Calu3 (cell line): ENCODE data around the gene SLC24A1. TPM values are rescaled to one million over a fixed set of nuclear protein-coding genes. Genes with fewer than 3 reads are reported as not detected.

ENCODE experiments used
- BruUV-seq: library from RNA; stranded (reverse); fragments of 400-500 nt; replicated peaks from 2 replicates; lab custom pipeline; 2021; lab: Mats Ljungman, UMichigan
- CTCF ChIA-PET: fragments of 300-600 bp; sonication (Branson Sonifier 250); formaldehyde crosslinking; loops from one replicate; lab custom pipeline; 2022; ENCODE audit warnings: antibody characterized with exemption; lab: Charles Lee
- DNase-seq: peaks from one replicate; pipeline ENCODE4 v3.0.0; 2022
- H3K27ac Mint-ChIP-seq: one replicate; pipeline ENCODE4 v1.8.0; 2022; ENCODE audit warnings: mixed read lengths; ENCODE audit not compliant: unreplicated experiment
- H3K27me3 Mint-ChIP-seq: one replicate; pipeline ENCODE4 v1.8.0; 2022; ENCODE audit warnings: mixed read lengths; ENCODE audit not compliant: unreplicated experiment
- H3K36me3 Mint-ChIP-seq: one replicate; pipeline ENCODE4 v1.8.0; 2022; ENCODE audit warnings: mild to moderate bottlenecking, moderate library complexity, mixed read lengths; ENCODE audit not compliant: insufficient read depth, unreplicated experiment
- H3K4me1 Mint-ChIP-seq: one replicate; pipeline ENCODE4 v1.8.0; 2022; ENCODE audit warnings: mild to moderate bottlenecking, low read depth, mixed read lengths; ENCODE audit not compliant: unreplicated experiment
- H3K4me3 Mint-ChIP-seq: one replicate; pipeline ENCODE4 v1.8.0; 2022; ENCODE audit warnings: mild to moderate bottlenecking, low read depth, moderate library complexity, mixed read lengths; ENCODE audit not compliant: unreplicated experiment
- H3K9me3 Mint-ChIP-seq: one replicate; pipeline ENCODE4 v1.8.0; 2022; ENCODE audit warnings: low read depth, mixed read lengths; ENCODE audit not compliant: unreplicated experiment
- intact Hi-C: fragments of 100-400 bp; cut with micrococcal nuclease; formaldehyde crosslinking; loops from one replicate; pipeline ENCODE4 v1.10.0; 2022; ENCODE audit not compliant: unreplicated experiment
- total RNA-seq: library from RNA; stranded (reverse); gene quantifications from 2 replicates; pipeline ENCODE4 v1.2.3, GENCODE V29; 2022
- TF ChIP-seq, protein P1 (sequence below): fragments of 200-600 bp; IDR thresholded peaks from one replicate; pipeline ENCODE4 v1.8.0; 2022; ENCODE audit warnings: antibody characterized with exemption; ENCODE audit not compliant: unreplicated experiment

SLC24A1 gene
- total RNA-seq, 1 experiment from 2014 or later = 9.0 TPM

DNA sequence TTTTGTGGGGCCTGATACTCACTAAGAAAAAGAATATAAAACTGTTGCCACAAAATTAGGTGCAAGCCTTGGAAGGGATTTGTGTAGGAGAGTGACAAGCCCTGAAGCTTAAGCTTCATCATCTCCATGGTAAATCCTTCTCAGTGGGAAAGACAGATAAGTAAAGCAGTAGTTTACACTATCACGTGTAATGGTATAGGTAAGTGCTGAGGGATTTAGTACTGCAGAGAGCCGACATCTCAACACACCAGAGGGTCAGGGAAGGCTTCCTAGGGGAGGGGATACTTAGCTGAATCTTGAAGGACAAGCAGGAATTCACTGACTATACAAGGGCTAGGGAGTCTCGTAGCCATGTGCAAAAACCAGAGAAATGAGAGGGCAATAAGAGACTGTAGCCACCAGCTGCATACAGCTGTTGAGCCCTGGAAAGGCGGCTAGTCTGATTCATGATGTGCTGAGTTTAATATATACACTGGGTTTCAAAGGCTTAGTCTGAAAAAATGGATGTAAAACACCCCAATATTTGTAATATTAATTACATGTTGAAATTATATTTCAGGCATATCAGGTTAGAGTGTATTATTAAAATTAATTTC lies 11.1 kb downstream of the SLC24A1 start:
- intact Hi-C loops = loop anchor here (1.0 kb wide), 1 partner anchor 20 kb away; no protein-coding TSS in a partner anchor
- Mint-ChIP-seq H3K4me1 (no peaks in the 10 kb centered on the region), H3K9me3 (no peaks in the 10 kb centered on the region), H3K36me3 (no peaks in the 10 kb centered on the region), H3K27ac (no peak overlapping the region), H3K27me3 (no peaks in the 10 kb centered on the region), H3K4me3 (no peak overlapping the region)
- no TSS peak for BruUV-seq
- DNase-seq = no peak
- TF ChIP-seq, protein P1, sequence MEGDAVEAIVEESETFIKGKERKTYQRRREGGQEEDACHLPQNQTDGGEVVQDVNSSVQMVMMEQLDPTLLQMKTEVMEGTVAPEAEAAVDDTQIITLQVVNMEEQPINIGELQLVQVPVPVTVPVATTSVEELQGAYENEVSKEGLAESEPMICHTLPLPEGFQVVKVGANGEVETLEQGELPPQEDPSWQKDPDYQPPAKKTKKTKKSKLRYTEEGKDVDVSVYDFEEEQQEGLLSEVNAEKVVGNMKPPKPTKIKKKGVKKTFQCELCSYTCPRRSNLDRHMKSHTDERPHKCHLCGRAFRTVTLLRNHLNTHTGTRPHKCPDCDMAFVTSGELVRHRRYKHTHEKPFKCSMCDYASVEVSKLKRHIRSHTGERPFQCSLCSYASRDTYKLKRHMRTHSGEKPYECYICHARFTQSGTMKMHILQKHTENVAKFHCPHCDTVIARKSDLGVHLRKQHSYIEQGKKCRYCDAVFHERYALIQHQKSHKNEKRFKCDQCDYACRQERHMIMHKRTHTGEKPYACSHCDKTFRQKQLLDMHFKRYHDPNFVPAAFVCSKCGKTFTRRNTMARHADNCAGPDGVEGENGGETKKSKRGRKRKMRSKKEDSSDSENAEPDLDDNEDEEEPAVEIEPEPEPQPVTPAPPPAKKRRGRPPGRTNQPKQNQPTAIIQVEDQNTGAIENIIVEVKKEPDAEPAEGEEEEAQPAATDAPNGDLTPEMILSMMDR = no peak
- CTCF ChIA-PET = no interaction called here

DNA sequence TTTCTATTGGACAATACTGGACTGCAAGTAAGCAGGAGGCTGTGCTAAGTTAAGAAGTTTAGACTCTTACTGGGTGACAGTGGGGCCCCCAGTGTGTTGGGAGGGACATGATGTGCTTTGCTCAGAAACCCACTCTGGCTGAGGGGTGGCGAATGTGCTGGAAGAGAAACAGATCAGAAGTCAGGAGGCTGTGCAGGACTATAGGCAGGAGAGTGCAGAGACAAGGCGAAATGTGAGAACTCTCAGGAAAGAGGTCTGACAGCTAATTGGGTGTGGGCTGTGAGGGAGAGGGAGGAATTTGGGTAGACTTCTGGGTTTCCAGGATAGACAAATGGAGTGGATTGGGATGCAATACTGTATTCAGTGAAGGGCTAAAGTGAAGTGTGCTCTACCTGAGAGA lies 12.0 kb downstream of the SLC24A1 start:
- TF ChIP-seq, protein P1 = no peak
- no peaks in the 10 kb centered on the region for H3K36me3 Mint-ChIP-seq

DNA sequence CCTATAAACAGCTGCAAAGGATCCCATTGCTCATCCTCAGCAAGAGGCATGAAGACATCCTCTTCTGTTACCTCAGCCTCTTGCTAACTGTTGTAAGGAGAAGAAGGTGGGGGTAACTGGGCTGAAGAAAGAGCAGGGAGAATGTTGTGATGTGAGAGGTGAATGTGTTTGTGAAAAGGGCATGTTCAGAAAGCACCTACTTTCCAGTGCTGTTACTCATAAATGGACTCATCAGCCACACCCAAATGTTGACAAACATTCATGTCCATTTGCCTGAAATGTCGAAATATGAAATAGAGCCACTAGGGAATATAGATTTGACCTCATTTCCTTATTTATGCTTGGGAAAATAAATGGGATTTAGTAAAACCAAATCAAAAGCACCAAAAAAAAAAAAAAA lies 12.6 kb downstream of the SLC24A1 start:
- peaks cover 10% of the 10 kb centered on the region for H3K27me3 Mint-ChIP-seq
- H3K4me1 Mint-ChIP-seq = peaks cover 12% of the 10 kb centered on the region
- BruUV-seq = no TSS peak
- no peak overlapping the region for H3K4me3 Mint-ChIP-seq
- intact Hi-C loops = no loop called here
- DNase-seq = no peak
- no peaks in the 10 kb centered on the region for H3K9me3 Mint-ChIP-seq
- H3K36me3 Mint-ChIP-seq = no peaks in the 10 kb centered on the region
- TF ChIP-seq, protein P1 = no peak
- CTCF ChIA-PET = interaction anchor here (0.7 kb wide), 1 partner anchor 195 kb away, joined by 4 read pairs; no protein-coding TSS in a partner anchor
- H3K27ac Mint-ChIP-seq = no peak overlapping the region

More for the DNA sequence above, 12.0 kb downstream of the SLC24A1 start:
- intact Hi-C loops = loop anchor here (1.0 kb wide), 1 partner anchor 20 kb away; no protein-coding TSS in a partner anchor
- Mint-ChIP-seq H3K9me3 (no peaks in the 10 kb centered on the region), H3K27ac (no peak overlapping the region), H3K27me3 (peaks cover 5% of the 10 kb centered on the region), H3K4me1 (peaks cover 6% of the 10 kb centered on the region), H3K4me3 (no peak overlapping the region)
- DNase-seq = no peak
- no TSS peak for BruUV-seq
- CTCF ChIA-PET = no interaction called here

DNA sequence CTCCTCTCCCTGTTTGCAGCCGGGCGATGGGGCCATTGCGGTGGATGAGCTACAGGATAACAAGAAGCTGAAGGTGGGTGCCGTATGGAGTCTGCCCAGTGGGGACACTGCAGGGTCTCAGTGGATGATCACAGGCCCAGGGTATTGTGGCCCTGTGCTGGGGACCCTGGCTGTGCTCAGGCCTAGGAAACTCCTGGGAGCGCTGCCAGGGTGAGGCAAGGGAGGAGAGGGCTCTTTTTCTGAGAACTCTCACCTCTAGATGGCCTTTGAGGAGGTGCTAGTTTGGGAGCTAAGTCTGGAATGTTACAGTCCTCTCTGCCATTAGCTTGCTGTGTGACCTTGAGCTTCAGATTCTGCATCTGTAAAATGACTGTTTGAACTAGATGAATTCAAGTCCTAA lies 16.4 kb downstream of the SLC24A1 start:
- H3K36me3 Mint-ChIP-seq = no peaks in the 10 kb centered on the region
- no TSS peak for BruUV-seq

More for the DNA sequence above, 16.4 kb downstream of the SLC24A1 start:
- CTCF ChIA-PET = interaction anchor here (0.9 to 2.6 kb wide), 2 partner anchors 13 to 229 kb away, joined by 3 to 9 read pairs; no protein-coding TSS in a partner anchor
- H3K4me3 Mint-ChIP-seq = no peak overlapping the region
- DNase-seq = no peak
- no peaks in the 10 kb centered on the region for H3K9me3 Mint-ChIP-seq
- no peak overlapping the region for H3K27ac Mint-ChIP-seq
- intact Hi-C loops = loop anchor here (1.0 to 2.0 kb wide), 3 partner anchors 191 to 324 kb away; no protein-coding TSS in a partner anchor
- H3K27me3 Mint-ChIP-seq = peaks cover 10% of the 10 kb centered on the region
- TF ChIP-seq, protein P1 = no peak
- peaks cover 12% of the 10 kb centered on the region for H3K4me1 Mint-ChIP-seq
